ENCODE measurements around the gene DUS3L.
"Not testable (repeated sequence)": the region's sequence is repeated elsewhere in the genome, so short reads cannot be mapped to it uniquely, and the experiment has no call there.

DUS3L gene

DNA sequence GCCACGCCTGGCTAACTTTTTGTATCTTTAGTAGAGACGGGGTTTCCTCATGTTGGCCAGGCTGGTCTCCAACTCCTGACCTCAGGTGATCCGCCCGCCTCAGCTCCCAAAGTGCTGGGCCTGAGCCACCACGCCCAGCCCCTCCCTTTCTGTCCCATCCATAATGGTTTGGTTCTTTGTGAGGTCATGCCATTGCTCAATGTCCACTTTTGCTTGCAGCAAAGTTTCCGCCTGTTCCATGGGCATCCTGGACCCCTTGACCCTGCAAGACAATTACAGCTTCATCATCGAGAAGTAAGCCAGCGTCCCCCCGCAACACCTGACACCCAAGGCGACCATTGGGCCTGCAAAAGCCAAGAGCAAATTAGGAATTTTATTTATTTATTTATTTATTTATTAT, 23.0 kb downstream of the DUS3L start:
- DNase-seq: no peak

DNA sequence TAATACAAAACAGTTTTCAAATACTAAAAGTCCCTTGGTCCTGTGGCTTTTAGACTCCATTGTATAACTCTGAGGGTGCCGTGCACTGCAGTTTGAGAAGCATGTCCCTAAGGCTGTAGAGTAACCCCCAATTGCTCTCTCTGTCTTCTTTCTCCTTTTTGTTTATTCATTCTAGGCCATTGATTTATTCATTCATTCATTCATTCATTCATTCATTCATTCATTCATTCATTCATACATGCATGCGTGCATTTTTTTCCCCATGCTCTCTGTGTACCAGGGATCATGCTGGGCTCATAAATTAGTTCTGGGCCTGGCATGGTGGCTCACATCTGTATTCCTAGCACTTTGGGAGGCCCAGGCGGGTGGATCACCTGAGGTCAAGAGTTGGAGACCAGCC, 25.7 kb downstream of the DUS3L start:
- DNase-seq: no peak

DNA sequence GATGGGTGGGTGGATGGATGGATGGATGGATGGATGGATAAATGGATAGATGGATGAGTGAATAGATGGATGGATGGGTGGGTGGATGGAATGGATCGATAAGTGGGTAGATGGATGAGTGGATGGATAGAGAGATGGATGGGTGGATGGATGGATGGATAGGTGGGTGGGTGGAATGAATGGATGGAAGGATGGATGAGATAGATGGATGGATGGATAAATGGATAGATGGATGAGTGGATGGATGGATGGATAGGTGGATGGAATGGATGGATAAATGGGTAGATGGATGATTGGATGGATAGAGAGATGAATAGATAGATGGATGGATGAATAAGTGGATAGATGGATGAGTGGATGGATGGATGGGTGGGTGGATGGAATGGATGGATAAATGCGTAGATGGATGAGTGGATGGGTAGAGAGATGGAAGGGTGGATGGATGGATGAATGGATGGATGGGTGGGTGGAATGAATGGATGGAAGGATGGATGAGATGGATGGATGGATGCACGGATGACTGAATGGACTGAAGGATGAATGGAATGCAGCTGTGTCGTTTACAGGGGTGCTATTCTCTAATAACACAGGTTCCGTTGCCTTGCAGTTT, 28.2 kb downstream of the DUS3L start:
- no peak for DNase-seq

DNA sequence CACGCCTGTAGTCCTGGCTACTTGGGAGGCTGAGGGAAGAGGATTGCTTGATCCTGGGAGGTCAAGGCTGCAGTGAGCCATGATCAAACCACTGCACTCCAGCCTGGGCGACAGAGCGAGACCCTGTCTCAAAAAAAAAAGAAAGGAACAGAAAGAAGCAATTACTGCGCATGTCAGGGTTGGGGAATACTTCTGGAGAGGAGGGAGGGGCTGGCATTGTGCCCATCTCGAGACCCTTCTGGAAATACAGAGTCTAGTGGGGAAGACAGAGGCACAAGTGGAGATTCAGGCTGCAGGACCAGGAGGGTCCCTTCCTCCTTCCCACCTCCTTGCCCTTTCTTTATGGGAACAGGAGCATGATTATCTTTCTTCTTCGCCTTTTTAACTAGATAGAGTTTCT, 37.2 kb downstream of the DUS3L start:
- no peak for DNase-seq

DNA sequence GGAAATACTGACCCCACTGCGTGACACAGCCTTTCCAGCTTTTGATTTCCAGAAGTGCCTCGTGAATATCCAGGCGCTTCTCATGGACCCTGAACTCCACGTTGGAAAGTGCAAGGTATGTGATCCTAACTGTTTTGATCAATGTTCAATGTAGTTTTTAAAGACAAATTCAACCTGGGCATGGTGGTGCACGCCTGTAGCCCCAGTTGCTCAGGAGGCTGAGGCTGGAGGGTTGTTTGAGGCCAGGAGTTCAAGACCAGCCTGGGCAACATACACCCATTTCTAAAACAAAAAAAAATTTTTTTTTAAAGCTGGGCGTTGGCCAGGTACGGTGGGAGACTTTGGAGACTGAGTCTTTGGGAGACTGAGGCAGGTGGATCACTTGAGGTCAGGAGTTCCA, 39.3 kb downstream of the DUS3L start:
- no peak for DNase-seq

DNA sequence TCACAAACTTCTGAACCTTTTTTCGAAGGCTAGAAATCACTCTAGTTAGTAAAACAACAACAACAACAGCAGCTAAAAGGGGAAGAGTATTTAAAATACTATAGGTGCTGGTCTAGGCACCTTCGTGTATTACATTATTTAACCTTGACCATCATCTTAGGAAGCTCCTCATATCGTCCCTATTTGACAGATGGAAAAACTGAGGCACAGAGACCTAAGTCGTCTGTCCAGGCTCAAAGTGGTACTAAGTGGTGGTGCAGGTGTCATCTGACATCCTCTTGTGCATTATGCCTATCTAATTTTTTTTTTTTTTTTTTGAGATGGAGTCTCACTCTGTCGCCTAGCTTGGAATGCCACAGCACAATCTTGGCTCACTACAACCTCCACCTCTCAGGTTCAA, 41.5 kb downstream of the DUS3L start:
- DNase-seq: no peak

DNA sequence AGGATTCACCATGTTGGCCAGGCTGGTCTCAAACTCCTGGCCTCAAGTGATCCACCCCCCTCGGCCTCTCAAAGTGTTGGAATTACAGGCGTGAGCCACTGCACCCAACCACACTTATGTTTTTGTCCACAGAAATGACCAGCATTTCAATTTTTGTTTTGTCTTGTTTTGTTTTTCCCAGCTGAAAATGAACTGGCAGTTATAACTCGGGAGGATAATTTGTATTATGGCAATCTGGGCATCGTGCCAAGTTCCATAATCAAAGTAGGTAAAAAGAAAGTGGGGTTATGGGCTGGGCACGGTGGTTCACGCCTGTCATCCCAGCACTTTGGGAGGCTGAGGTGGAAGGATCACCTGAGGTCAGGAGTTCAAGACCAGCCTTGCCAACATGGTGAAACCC, 42.0 kb downstream of the DUS3L start:
- not testable (repeated sequence) for DNase-seq

DNA sequence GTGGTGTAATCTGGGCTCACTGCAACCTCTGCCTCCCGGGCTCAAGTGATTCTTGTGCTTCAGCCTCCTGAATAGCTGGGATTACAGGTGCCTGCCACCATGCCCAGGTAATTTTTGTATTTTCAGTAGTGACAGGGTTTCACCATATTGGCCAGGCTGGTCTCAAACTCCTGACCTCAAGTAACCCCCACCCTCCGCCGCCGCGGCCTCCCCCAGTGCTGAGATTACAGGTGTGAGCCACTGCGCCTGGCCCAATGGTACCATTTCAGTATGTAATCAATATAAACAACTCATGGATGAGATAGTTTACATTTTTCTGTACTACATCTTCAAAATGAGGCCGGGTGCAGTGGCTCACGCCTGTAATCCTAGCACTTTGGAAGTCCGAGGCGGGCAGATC, 46.0 kb downstream of the DUS3L start:
- not testable (repeated sequence) for DNase-seq

DNA sequence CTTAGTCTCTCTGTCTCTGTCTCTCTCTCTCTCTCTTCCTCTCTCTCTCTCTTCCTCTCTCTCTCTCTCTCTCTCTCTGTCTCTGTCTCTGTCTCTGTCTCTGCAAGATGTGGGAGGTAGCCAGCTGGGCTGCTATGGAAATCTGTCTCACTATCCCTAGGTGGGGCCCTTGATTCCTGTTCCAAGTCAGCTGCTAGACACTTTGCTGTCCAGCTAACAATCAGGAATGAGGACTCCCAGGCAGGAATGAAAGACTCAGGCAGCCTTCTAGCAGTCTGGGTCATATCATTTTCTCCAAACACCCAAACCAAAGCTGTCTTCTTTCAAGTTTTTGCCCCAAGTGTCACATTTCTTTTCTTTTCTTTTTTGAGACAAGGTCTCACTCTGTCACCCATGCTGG, 47.3 kb downstream of the DUS3L start:
- DNase-seq: no peak

DNA sequence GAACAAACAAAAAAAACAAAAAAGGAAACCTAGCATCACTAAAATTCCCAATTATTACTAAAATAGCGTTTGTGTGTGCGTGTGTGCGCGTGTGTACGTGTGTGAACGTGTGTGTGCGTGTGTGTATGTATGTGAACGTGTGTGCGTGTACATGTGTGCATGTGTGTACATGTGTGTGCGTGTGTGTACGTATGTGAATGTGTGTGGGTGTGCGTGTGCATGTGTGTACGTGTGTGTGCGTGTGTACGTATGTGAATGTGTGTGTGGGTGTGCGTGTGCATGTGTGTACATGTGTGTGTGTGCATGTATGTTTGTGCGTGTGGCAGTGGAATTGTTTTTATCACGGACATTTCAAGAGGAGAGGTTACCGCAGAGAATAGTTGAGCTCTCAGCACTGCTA, 48.9 kb downstream of the DUS3L start:
- no peak for DNase-seq

DNA sequence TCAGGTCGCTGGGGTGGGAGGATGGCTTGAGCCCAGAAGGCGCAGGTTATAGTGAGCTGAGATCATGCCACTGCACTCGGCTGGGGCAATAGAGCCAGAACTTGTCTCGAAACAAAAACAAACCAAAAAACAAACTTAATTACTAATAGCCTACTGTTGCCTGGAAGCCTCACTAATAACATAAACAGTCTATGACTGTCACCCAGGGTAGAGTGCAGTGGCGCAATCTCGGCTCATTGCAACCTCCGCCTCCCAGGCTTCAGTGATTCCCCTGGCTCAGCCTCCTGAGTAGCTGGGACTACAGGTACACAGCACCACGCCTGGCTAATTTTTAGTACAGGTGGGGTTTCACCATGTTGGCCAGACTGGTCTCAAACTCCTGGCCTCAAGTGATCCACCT, 52.5 kb downstream of the DUS3L start:
- no peak for DNase-seq
